HepG2 (cell line): Measurements from ENCODE around the gene TTC31. TPM values are rescaled to one million over a fixed set of nuclear protein-coding genes. Genes with fewer than 3 reads are reported as not detected.

Experiments
- ATAC-seq: fragments of 200-7000 bp; cut with Tn5 transposase; 3 replicates; pipeline ENCODE4 v1.9.1; 2020; ENCODE audit warnings: mild to moderate bottlenecking, moderate library complexity
- BruUV-seq: library from RNA; stranded (reverse); fragments of 400-500 nt; replicated peaks from 2 replicates; lab custom pipeline; 2021; lab: Mats Ljungman, UMichigan
- CTCF ChIA-PET: fragments of 300-600 bp; formaldehyde crosslinking; extraction: SDS; loops from one replicate; lab custom pipeline; 2021; ENCODE audit warnings: low total read pairs, inconsistent platforms, low intra/inter-chr PET ratio; lab: Yijun Ruan, JAX
- POLR2A ChIA-PET: fragments of 350-600 bp; sonication (Branson Sonifier 250); formaldehyde crosslinking; loops from one replicate; lab custom pipeline; 2020; ENCODE audit warnings: antibody characterized with exemption, inconsistent platforms; lab: Yijun Ruan, JAX
- DNase-seq: peaks from one replicate; pipeline ENCODE4 v3.0.0-alpha.2; 2015; ENCODE audit warnings: low spot score
- FAIRE-seq: peaks from 3 replicates; lab custom pipeline; 2011; peaks lifted over from hg19 to GRCh38; lab: Jason Lieb, UNC
- H2AFZ ChIP-seq: one replicate; pipeline ENCODE4 v1.6.1; 2011; ENCODE audit warnings: low read length, inconsistent platforms
- H3K27ac ChIP-seq: fragments of 300-600 bp; 3 replicates; pipeline ENCODE4 v1.8.0; 2011; ENCODE audit warnings: mixed run types, mild to moderate bottlenecking, mixed read lengths, low read length, inconsistent platforms; ENCODE audit not compliant: insufficient read depth; ENCODE audit errors: extremely low read length
- H3K27me3 ChIP-seq, 2 experiments: fragments of 200-600 bp in 1 of 2; 2 replicates in 1 of 2; 3 replicates in 1 of 2; pipeline versions ENCODE4 v1.6.0 to v1.8.0; 2011; ENCODE audit warnings: low read length in 2 of 2, mild to moderate bottlenecking in 2 of 2, moderate library complexity in 2 of 2, inconsistent platforms in 1 of 2; ENCODE audit not compliant: insufficient read depth in 2 of 2, control insufficient read depth in 1 of 2
- H3K36me3 ChIP-seq, 2 experiments: fragments of 200-600 bp in 1 of 2; replicated peaks in 1 of 2; 2 replicates in 1 of 2; 3 replicates in 1 of 2; pipeline versions ENCODE4 v1.5.1 to v1.8.0; 2011; ENCODE audit warnings: low read length in 2 of 2, inconsistent platforms in 1 of 2; ENCODE audit not compliant: insufficient read depth in 2 of 2, control insufficient read depth in 1 of 2
- H3K4me1 ChIP-seq: 2 replicates; pipeline ENCODE4 v1.5.1; 2012; ENCODE audit warnings: low read length, inconsistent platforms; ENCODE audit not compliant: insufficient read depth
- H3K4me2 ChIP-seq: 2 replicates; pipeline ENCODE4 v1.6.0; 2011; ENCODE audit warnings: low read depth, low read length, inconsistent platforms
- H3K4me3 ChIP-seq, 3 experiments: fragments of 200-600 bp in 1 of 3; sonication (generic), shearing (Covaris generic) in 1 of 3; replicated peaks in 1 of 3; 2 replicates each; pipeline ENCODE4 v1.5.1; 2011 to 2016; ENCODE audit warnings: low read length in 3 of 3, inconsistent platforms in 2 of 3, low read depth in 2 of 3, mild to moderate bottlenecking in 2 of 3, control low read depth in 1 of 3, mixed read lengths in 1 of 3; ENCODE audit not compliant: insufficient read depth in 1 of 3
- H3K79me2 ChIP-seq: one replicate; pipeline ENCODE4 v1.6.1; 2011; ENCODE audit warnings: low read length, inconsistent platforms; ENCODE audit not compliant: insufficient read depth
- H3K9ac ChIP-seq: 2 replicates; pipeline ENCODE4 v1.6.0; 2011; ENCODE audit warnings: mild to moderate bottlenecking, low read depth, low read length, inconsistent platforms; ENCODE audit not compliant: insufficient read depth
- H3K9me3 ChIP-seq: 2 replicates; pipeline ENCODE4 v1.5.1; 2012; ENCODE audit warnings: mild to moderate bottlenecking, low read length
- H4K20me1 ChIP-seq: 2 replicates; pipeline ENCODE4 v1.6.0; 2011; ENCODE audit warnings: inconsistent platforms, mild to moderate bottlenecking, low read length, moderate library complexity; ENCODE audit not compliant: insufficient read depth
- AGO2 ChIP-seq: fragments of 200-400 bp; formaldehyde crosslinking; optimal IDR thresholded peaks from 2 replicates; pipeline ENCODE3; 2017; ENCODE audit warnings: mild to moderate bottlenecking, low read depth, low read length, moderate library complexity
- RAD21 ChIP-seq: fragments of 450-650 bp; formaldehyde crosslinking; IDR thresholded peaks from 2 replicates; pipeline ENCODE4 v1.5.0; 2020; ENCODE audit warnings: mild to moderate bottlenecking
- REPIN1 ChIP-seq: sonication (generic); formaldehyde crosslinking; IDR thresholded peaks from 2 replicates; pipeline ENCODE4 v1.8.0; 2022; ENCODE audit warnings: missing genetic modification reagents, low read depth, mild to moderate bottlenecking, borderline replicate concordance
- SMC3 ChIP-seq: IDR thresholded peaks from 2 replicates; pipeline ENCODE4 v1.6.1; 2011; ENCODE audit warnings: low read length, improper control_type of control experiment
- STAG1 ChIP-seq: sonication (generic); formaldehyde crosslinking; IDR thresholded peaks from 2 replicates; pipeline ENCODE4 v1.4.0; 2020; ENCODE audit warnings: missing genetic modification reagents
- ZNF180 ChIP-seq: sonication (generic); formaldehyde crosslinking; IDR thresholded peaks from 2 replicates; pipeline ENCODE4 v1.4.0; 2020; ENCODE audit warnings: low read depth, missing genetic modification reagents, borderline replicate concordance
- ZNF556 ChIP-seq: sonication (generic); formaldehyde crosslinking; IDR thresholded peaks from 2 replicates; pipeline ENCODE4 v1.4.0; 2020; ENCODE audit warnings: mild to moderate bottlenecking, missing genetic modification reagents, borderline replicate concordance
- ZNF775 ChIP-seq: sonication (generic); formaldehyde crosslinking; IDR thresholded peaks from 2 replicates; pipeline ENCODE4 v1.4.0; 2020; ENCODE audit warnings: missing genetic modification reagents, mild to moderate bottlenecking, moderate library complexity, borderline replicate concordance
- ZNF891 ChIP-seq: sonication (generic); formaldehyde crosslinking; IDR thresholded peaks from 2 replicates; pipeline ENCODE4 v1.5.0; 2020; ENCODE audit warnings: mild to moderate bottlenecking, missing genetic modification reagents
- WGBS: methylation state at CpG from one replicate; pipeline ENCODE4 v1.1.6; 2017; ENCODE audit warnings: low lambda C conversion rate; 5-methylcytosine and 5-hydroxymethylcytosine counted together
- in situ Hi-C: cut with HindIII; loops from 2 replicates; pipeline ENCODE4 v1.10.0; 2017; ENCODE audit warnings: low pct_unique_long_range_greater_than_20kb; ENCODE audit not compliant: extremely low pct_ligation_motif_present
- intact Hi-C: fragments of 100-400 bp; cut with micrococcal nuclease; formaldehyde crosslinking; loops from one replicate; pipeline ENCODE4 v1.10.0; 2022; ENCODE audit not compliant: unreplicated experiment
- polyA plus RNA-seq, 8 experiments: library from polyadenylated mRNA; depleted of rRNA in 3 of 8; stranded (reverse) in 7 of 8; unstranded in 1 of 8; fragments of >200 nt; fragmentation: Illumina TruSeq in 4 of 8; extraction: Trizol in 4 of 8; gene quantifications; 2 replicates each; pipeline versions ENCODE4 v1.2.1 to v1.2.3, GENCODE V29; 2011 to 2016; ENCODE audit warnings: low read depth in 4 of 8, missing spikeins in 1 of 8, mixed read lengths in 1 of 8; ENCODE audit not compliant: insufficient read depth in 1 of 8
- total RNA-seq, 5 experiments: library from RNA; depleted of rRNA; stranded (reverse); fragments of >200 nt; fragmentation: Illumina TruSeq; extraction: Trizol; gene quantifications; 2 replicates each; pipeline ENCODE4 v1.2.3, GENCODE V29; 2016; ENCODE audit warnings: low read depth in 1 of 5
- TF ChIP-seq, protein P1 (sequence below), 2 experiments: sonication (generic) in 1 of 2; formaldehyde crosslinking in 1 of 2; IDR thresholded peaks; 2 replicates each; pipeline versions ENCODE4 v1.4.0 to v1.6.1; 2018 to 2020; ENCODE audit warnings: missing genetic modification reagents in 2 of 2, borderline replicate concordance in 1 of 2, low read depth in 1 of 2, mild to moderate bottlenecking in 1 of 2, missing biosample characterization in 1 of 2
- TF ChIP-seq, protein P2 (sequence below): sonication (generic); formaldehyde crosslinking; IDR thresholded peaks from 2 replicates; pipeline ENCODE4 v1.4.0; 2020; ENCODE audit warnings: missing genetic modification reagents, borderline replicate concordance
- TF ChIP-seq, protein P3 (sequence below): sonication (generic); formaldehyde crosslinking; IDR thresholded peaks from 2 replicates; pipeline ENCODE4 v1.5.0; 2020; ENCODE audit warnings: mild to moderate bottlenecking, missing genetic modification reagents, moderate library complexity

The TTC31 gene
- total and polyA plus RNA-seq, 2 of the 13 experiments (the other 11 are each of a cell fraction or from before 2014, with no cell fraction given): 28.3 to 39.5 TPM

DNA sequence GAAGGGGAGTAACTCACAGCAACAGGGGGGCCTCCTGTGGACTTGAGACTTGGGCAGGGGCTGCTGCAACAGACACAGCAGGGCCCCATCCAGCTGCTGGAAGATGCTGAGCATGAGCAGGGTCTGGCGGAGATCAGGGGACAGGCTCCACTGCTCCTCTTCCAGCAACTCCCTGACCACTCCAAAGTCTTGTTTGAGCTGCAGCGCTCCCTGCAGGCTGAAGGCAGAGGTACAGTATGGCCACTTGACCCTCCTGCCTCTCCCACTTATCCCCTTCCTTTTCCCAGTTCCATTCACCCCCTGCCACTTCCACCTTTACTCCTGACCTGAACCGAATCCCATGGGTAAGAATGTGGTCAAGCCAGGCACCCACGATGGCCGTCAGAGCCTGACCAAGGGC lies 8.0 kb upstream of the TTC31 start:
- CTCF ChIA-PET: no interaction called here
- no peaks in the 10 kb centered on the region for H3K9me3 ChIP-seq
- BruUV-seq: no TSS peak

More for the DNA sequence above, 8.0 kb upstream of the TTC31 start:
- peaks cover 16% of the 10 kb centered on the region for H3K79me2 ChIP-seq
- TF ChIP-seq, protein P1, sequence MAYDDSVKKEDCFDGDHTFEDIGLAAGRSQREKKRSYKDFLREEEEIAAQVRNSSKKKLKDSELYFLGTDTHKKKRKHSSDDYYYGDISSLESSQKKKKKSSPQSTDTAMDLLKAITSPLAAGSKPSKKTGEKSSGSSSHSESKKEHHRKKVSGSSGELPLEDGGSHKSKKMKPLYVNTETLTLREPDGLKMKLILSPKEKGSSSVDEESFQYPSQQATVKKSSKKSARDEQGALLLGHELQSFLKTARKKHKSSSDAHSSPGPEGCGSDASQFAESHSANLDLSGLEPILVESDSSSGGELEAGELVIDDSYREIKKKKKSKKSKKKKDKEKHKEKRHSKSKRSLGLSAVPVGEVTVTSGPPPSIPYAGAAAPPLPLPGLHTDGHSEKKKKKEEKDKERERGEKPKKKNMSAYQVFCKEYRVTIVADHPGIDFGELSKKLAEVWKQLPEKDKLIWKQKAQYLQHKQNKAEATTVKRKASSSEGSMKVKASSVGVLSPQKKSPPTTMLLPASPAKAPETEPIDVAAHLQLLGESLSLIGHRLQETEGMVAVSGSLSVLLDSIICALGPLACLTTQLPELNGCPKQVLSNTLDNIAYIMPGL (CRISPR knock-in tag; IDR thresholded peaks at IDR 0.05; ENCODE audit: borderline replicate concordance in 1 of 2, low read depth in 1 of 2): 0 out of 4 replicates have a peak, but pooled peaks of 1 of the 2 experiments have one; percentile 47
- TF ChIP-seq STAG1 (peak; percentile 40), AGO2 (peak; percentile 49), RAD21 (0 out of 2 replicates have a peak, but pooled peaks have one; percentile 30), ZNF891 (0 out of 2 replicates have a peak, but pooled peaks have one; percentile 24), ZNF775 (CRISPR knock-in tag) (no peak), ZNF556 (CRISPR knock-in tag) (no peak), SMC3 (peak; percentile 31; the same call in 1 of the 2 replicates), ZNF180 (CRISPR knock-in tag) (no peak), REPIN1 (CRISPR knock-in tag) (peak; percentile 39; the same call in 1 of the 2 replicates)
- TF ChIP-seq, protein P2, sequence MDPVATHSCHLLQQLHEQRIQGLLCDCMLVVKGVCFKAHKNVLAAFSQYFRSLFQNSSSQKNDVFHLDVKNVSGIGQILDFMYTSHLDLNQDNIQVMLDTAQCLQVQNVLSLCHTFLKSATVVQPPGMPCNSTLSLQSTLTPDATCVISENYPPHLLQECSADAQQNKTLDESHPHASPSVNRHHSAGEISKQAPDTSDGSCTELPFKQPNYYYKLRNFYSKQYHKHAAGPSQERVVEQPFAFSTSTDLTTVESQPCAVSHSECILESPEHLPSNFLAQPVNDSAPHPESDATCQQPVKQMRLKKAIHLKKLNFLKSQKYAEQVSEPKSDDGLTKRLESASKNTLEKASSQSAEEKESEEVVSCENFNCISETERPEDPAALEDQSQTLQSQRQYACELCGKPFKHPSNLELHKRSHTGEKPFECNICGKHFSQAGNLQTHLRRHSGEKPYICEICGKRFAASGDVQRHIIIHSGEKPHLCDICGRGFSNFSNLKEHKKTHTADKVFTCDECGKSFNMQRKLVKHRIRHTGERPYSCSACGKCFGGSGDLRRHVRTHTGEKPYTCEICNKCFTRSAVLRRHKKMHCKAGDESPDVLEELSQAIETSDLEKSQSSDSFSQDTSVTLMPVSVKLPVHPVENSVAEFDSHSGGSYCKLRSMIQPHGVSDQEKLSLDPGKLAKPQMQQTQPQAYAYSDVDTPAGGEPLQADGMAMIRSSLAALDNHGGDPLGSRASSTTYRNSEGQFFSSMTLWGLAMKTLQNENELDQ (CRISPR knock-in tag): no peak
- TF ChIP-seq, protein P3, sequence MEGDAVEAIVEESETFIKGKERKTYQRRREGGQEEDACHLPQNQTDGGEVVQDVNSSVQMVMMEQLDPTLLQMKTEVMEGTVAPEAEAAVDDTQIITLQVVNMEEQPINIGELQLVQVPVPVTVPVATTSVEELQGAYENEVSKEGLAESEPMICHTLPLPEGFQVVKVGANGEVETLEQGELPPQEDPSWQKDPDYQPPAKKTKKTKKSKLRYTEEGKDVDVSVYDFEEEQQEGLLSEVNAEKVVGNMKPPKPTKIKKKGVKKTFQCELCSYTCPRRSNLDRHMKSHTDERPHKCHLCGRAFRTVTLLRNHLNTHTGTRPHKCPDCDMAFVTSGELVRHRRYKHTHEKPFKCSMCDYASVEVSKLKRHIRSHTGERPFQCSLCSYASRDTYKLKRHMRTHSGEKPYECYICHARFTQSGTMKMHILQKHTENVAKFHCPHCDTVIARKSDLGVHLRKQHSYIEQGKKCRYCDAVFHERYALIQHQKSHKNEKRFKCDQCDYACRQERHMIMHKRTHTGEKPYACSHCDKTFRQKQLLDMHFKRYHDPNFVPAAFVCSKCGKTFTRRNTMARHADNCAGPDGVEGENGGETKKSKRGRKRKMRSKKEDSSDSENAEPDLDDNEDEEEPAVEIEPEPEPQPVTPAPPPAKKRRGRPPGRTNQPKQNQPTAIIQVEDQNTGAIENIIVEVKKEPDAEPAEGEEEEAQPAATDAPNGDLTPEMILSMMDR: peak; percentile 61
- TF ChIP-seq, all 625 proteins: peak for 8
- Histone ChIP-seq H2AFZ (no peak overlapping the region), H3K4me1 (peaks cover 56% of the 10 kb centered on the region), H3K36me3 (peaks cover 7 to 23% of the 10 kb centered on the region in 2 experiments), H3K9ac (no peak overlapping the region), H4K20me1 (no peaks in the 10 kb centered on the region), H3K4me2 (no peak overlapping the region), H3K4me3 (no peak overlapping the region), H3K27me3 (no peaks in the 10 kb centered on the region; a peak in 1 of 5 replicates), H3K27ac (no peak overlapping the region)
- in situ Hi-C loops: no loop called here
- intact Hi-C loops: no loop called here
- POLR2A ChIA-PET: interaction anchor here (0.6 to 20.6 kb wide), 8 partner anchors 7 to 55 kb away, joined by 3 to 795 read pairs (median 5); partner anchors contain the start of genes CCDC142, HTRA2, INO80B and LBX2
- FAIRE-seq: no peak
- no peak for ATAC-seq
- DNase-seq: no peak
- 92% methylated on average over 4 of the region's 5 CpGs for WGBS
